Activated T-helper 2 cell treated with anti-CD3 and anti-CD28 coated beads, Interferon-gamma antibody, Interleukin-2, Interleukin-4, amounts not matched to agents 10 μg/mL and 5 μg/mL and 100 μg/mL, durations not matched to agents 14 hours and 24 hours and 36 hours (primary cell): ENCODE measurements around the gene NUDT12. TPM values are rescaled to one million over a fixed set of nuclear protein-coding genes. Genes with fewer than 3 reads are reported as not detected.

ENCODE experiments used
- DNase-seq: peaks from one replicate; pipeline ENCODE4 v3.0.0; 2021; ENCODE audit warnings: low spot score
- H3K27ac Mint-ChIP-seq: one replicate; pipeline ENCODE4 v1.8.0; 2021; ENCODE audit warnings: mixed read lengths
- H3K27me3 Mint-ChIP-seq: one replicate; pipeline ENCODE4 v1.8.0; 2021; ENCODE audit warnings: low read depth, mixed read lengths
- H3K36me3 Mint-ChIP-seq: one replicate; pipeline ENCODE4 v1.8.0; 2021; ENCODE audit warnings: low read depth, mixed read lengths
- H3K4me1 Mint-ChIP-seq: one replicate; pipeline ENCODE4 v1.8.0; 2021; ENCODE audit warnings: low read depth, mixed read lengths
- H3K4me3 Mint-ChIP-seq: one replicate; pipeline ENCODE4 v1.8.0; 2021; ENCODE audit warnings: low read depth, mild to moderate bottlenecking, moderate library complexity, mixed read lengths
- H3K9me3 Mint-ChIP-seq: one replicate; pipeline ENCODE4 v1.8.0; 2021; ENCODE audit warnings: mixed read lengths
- intact Hi-C: fragments of 100-400 bp; cut with micrococcal nuclease; formaldehyde crosslinking; loops from one replicate; pipeline ENCODE4 v1.15.1; 2023
- total RNA-seq: library from RNA; stranded (reverse); gene quantifications from 2 replicates; pipeline ENCODE4 v1.2.3, GENCODE V29; 2022

NUDT12 gene
- total RNA-seq, 1 donor from 2014 or later = 1.6 TPM

DNA sequence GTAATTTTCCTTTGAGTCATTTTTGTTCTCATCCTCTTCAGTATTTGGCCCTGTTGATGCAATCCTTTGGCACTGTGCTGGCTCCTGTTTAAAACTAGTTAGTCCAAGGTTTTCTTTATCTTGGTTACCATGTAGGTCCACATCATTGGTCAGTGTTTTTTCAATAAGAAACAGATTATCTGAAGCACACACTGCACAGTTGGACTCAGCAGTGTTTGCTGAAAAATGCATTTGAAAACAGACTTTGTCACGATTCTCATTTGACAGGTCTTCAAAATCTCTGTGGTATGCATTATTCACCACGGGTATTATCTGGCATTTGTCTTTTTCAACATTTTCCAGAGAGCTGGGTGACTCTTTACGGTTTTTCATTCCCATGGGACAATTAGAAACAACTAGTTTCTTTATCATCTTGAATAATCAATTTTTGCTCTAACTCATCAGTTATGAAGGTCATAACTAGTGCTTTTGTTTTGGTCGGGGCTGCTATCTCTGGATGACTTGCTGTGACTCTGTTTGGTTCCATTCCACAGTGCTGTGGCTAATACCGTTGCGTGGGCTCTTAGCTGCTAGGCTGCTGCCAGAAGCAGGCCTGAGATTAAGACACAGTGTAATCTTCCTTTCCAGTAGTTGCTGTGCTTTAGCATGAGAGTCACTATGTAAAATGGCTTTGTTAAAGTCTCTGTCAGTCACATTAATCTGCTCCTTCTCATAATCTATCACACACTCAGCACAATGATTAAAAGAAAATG lies 36.2 kb downstream of the NUDT12 start:
- H3K36me3 Mint-ChIP-seq = no peaks in the 10 kb centered on the region
- no peak overlapping the region for H3K27ac Mint-ChIP-seq
- H3K4me1 Mint-ChIP-seq = no peaks in the 10 kb centered on the region
- H3K27me3 Mint-ChIP-seq = peaks cover 7% of the 10 kb centered on the region
- H3K9me3 Mint-ChIP-seq = no peaks in the 10 kb centered on the region
- intact Hi-C loops = no loop called here
- H3K4me3 Mint-ChIP-seq = no peak overlapping the region
- no peak for DNase-seq

- Mint-ChIP-seq H3K27me3 (peaks cover 5% of the 10 kb centered on the region), H3K9me3 (no peaks in the 10 kb centered on the region), H3K27ac (no peak overlapping the region), H3K4me3 (no peak overlapping the region), H3K36me3 (no peaks in the 10 kb centered on the region), H3K4me1 (no peaks in the 10 kb centered on the region)
- intact Hi-C loops = no loop called here
- no peak for DNase-seq
Observed at GRCh38 chr5:103525361-103525760, 37.2 kb downstream of the NUDT12 start.

DNA sequence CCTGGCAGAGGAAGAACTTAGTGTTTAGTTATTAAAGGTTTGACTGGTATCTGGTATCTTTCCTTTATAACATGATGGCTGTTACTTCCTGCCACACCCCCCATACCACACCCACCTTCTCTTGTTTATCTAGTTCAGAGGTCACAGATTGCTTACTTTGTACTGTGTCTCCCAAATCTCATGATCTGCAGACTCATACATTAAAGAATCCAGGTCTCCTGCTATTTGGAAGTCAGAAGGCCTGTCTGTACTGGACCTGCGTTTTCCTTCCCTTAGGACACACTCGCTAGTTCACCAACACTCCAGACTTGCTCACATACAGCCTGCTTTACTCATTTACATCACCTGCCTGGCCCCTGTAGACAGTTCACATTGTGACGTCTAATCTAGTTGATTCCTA lies 39.3 kb downstream of the NUDT12 start:
- Mint-ChIP-seq H3K4me1 (no peaks in the 10 kb centered on the region), H3K27me3 (peaks cover 7% of the 10 kb centered on the region), H3K4me3 (no peak overlapping the region), H3K27ac (no peak overlapping the region), H3K9me3 (no peaks in the 10 kb centered on the region), H3K36me3 (no peaks in the 10 kb centered on the region)
- DNase-seq = no peak
- intact Hi-C loops = no loop called here

DNA sequence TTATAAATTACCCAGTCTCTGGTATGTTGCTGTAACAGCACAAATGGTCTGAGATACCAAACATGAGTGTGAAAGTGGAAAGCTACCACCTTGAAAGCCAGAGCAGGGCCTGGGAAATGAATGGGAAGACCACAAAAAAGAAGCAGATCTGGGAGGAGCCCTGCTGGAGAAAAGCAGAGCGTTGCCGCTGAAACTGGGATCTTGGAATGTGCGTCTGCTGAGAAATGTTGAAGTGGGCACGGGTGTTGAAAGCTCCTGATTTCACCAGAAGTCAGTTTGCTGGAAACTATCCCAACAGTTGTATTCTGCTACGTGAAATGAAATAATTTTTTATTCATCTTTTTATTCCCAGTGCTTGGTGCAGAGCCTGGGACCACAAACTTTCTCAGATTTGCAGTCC lies 40.0 kb downstream of the NUDT12 start:
- intact Hi-C loops = no loop called here
- no peak overlapping the region for H3K27ac Mint-ChIP-seq
- peaks cover 3% of the 10 kb centered on the region for H3K27me3 Mint-ChIP-seq
- H3K36me3 Mint-ChIP-seq = no peaks in the 10 kb centered on the region
- H3K9me3 Mint-ChIP-seq = no peaks in the 10 kb centered on the region
- H3K4me3 Mint-ChIP-seq = no peak overlapping the region
- no peak for DNase-seq
- H3K4me1 Mint-ChIP-seq = no peaks in the 10 kb centered on the region

GRCh38 chr5:103519550-103519949 lies 43.0 kb downstream of the NUDT12 start:
- DNase-seq = no peak
- Mint-ChIP-seq H3K9me3 (no peaks in the 10 kb centered on the region), H3K4me1 (no peaks in the 10 kb centered on the region), H3K27ac (no peak overlapping the region), H3K4me3 (no peak overlapping the region), H3K36me3 (no peaks in the 10 kb centered on the region), H3K27me3 (peaks cover 3% of the 10 kb centered on the region)
- intact Hi-C loops = no loop called here

DNA sequence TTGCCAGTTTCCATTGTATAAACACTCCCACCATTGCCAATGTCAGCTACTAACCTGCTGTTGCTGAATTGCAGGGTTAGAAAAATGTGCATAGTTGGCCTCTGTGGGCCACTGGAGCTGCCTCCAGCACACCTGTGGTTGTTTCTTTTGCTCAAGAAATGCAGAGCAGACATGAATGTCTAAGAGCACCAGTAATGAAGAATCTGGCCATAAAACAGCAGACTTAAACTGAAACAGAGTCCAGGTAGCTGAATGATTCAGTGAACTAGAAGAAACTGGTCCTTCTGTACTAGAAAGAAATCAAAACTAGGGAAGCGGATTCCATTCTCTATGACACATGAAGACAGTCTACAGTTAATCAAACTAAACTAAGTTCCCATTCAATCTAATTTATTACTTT lies 48.2 kb downstream of the NUDT12 start:
- Mint-ChIP-seq H3K4me1 (no peaks in the 10 kb centered on the region), H3K27me3 (peaks cover 2% of the 10 kb centered on the region), H3K9me3 (no peaks in the 10 kb centered on the region), H3K27ac (no peak overlapping the region), H3K36me3 (no peaks in the 10 kb centered on the region), H3K4me3 (no peak overlapping the region)
- no peak for DNase-seq
- intact Hi-C loops = no loop called here

DNA sequence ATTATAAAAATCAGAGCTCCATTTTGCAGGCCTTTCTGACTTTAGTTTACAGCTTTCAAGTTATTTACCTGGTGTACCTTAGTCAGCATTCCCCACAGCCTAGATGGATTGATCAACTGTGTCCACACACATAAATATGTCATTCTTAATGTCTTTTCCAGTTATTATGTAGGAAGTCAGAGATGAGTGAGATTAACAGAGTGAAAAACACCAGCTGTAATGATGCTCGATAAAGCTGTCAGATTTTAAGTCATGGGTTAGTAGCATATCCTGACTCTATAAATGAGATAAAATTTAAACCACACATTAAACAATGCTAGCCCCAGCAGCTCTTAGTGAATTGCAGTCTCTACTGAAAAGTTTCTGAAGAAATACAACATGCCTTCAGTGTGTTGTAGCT lies 48.9 kb downstream of the NUDT12 start:
- Mint-ChIP-seq H3K4me3 (no peak overlapping the region), H3K36me3 (no peaks in the 10 kb centered on the region), H3K27me3 (peaks cover 2% of the 10 kb centered on the region), H3K9me3 (no peaks in the 10 kb centered on the region), H3K4me1 (no peaks in the 10 kb centered on the region), H3K27ac (no peak overlapping the region)
- intact Hi-C loops = no loop called here
- no peak for DNase-seq

- no peaks in the 10 kb centered on the region for H3K4me1 Mint-ChIP-seq
- no peak for DNase-seq
- H3K4me3 Mint-ChIP-seq = no peak overlapping the region
- H3K36me3 Mint-ChIP-seq = no peaks in the 10 kb centered on the region
- H3K9me3 Mint-ChIP-seq = no peaks in the 10 kb centered on the region
- H3K27ac Mint-ChIP-seq = no peak overlapping the region
- peaks cover 2% of the 10 kb centered on the region for H3K27me3 Mint-ChIP-seq
- intact Hi-C loops = no loop called here
Observed at GRCh38 chr5:103512500-103512899, 50.1 kb downstream of the NUDT12 start.

GRCh38 chr5:103511554-103511885 lies 51.1 kb downstream of the NUDT12 start:
- intact Hi-C loops = no loop called here
- H3K9me3 Mint-ChIP-seq = no peaks in the 10 kb centered on the region
- H3K4me3 Mint-ChIP-seq = no peak overlapping the region

DNA sequence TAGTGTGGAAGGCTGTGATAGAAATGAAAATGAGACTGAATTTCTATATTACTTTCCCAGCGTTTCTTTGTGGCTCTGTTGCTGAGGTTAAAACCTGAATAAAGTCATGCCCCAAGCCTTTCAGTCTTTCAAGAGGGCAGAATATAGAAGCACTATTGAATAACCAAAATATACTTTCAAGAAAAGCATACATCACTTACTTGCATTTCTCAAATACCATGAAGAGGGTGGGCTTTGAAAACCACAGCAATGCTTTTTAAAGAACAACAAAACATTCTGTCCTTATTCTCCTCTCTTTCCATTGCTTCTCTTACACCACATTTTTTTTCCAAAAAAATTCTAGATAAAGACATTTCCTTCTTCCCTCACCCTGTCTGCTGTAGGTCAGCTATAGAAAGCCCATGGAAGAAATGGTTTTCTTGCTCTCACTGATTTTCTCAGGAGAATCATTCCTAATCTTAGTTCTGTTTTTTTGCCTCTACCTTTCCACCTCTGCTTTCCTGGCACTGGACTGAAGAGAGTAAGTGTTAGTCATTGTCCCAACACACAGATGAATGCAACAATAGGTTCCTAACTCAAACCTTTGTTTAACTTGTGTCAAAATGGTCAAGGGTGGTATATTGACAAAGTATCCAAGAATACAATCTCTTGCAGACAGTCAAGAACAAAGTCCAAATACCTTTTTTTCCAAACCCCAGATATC lies 51.6 kb downstream of the NUDT12 start:
- no peak for DNase-seq
- H3K27me3 Mint-ChIP-seq = peaks cover 2% of the 10 kb centered on the region
- no peak overlapping the region for H3K27ac Mint-ChIP-seq
- H3K4me1 Mint-ChIP-seq = no peaks in the 10 kb centered on the region
- H3K9me3 Mint-ChIP-seq = no peaks in the 10 kb centered on the region
- H3K4me3 Mint-ChIP-seq = no peak overlapping the region
- no peaks in the 10 kb centered on the region for H3K36me3 Mint-ChIP-seq
- intact Hi-C loops = no loop called here

More at GRCh38 chr5:103511554-103511885, 51.1 kb downstream of the NUDT12 start:
- Mint-ChIP-seq H3K4me1 (no peaks in the 10 kb centered on the region), H3K27ac (no peak overlapping the region), H3K36me3 (no peaks in the 10 kb centered on the region), H3K27me3 (peaks cover 2% of the 10 kb centered on the region)
- DNase-seq = no peak

DNA sequence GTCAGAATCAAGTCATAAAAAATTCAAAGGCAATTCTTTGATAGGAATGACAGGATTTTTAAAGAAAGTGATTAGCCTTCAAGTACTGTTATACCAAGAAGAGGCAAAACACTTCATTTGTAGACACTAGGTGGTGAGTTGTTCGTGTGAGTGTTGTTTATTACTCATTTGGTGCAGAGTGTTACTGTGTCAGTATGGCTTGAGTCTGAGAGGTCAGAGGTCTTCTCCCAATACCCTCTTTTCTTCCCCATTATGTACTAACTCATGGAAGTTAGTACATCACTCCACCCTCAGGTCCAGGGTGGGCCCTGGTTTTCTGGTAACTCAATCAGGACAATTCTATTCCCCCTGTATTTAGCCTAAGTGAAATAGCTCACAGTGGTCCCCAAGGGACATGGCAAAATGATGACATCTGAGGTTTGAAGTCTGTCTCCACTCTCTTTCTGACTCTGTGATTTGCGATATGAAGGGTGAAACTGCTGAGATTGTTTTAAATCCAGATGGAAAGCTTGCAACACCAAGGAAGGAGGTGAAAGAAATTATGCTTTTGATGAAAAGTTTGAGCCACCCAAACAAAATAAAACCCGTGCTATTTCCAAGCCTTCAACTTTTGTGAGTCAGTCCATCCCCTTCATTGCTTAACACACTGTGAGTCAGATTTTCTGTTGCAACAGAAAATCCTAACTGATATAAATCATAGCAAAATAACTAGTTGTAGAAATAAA lies 56.8 kb downstream of the NUDT12 start:
- intact Hi-C loops = no loop called here
- no peaks in the 10 kb centered on the region for H3K27me3 Mint-ChIP-seq
- H3K4me3 Mint-ChIP-seq = no peak overlapping the region
- no peak overlapping the region for H3K27ac Mint-ChIP-seq
- no peaks in the 10 kb centered on the region for H3K4me1 Mint-ChIP-seq
- DNase-seq = no peak
- H3K9me3 Mint-ChIP-seq = no peaks in the 10 kb centered on the region
- H3K36me3 Mint-ChIP-seq = no peaks in the 10 kb centered on the region

- no peaks in the 10 kb centered on the region for H3K9me3 Mint-ChIP-seq
- no peaks in the 10 kb centered on the region for H3K36me3 Mint-ChIP-seq
- no peak overlapping the region for H3K4me3 Mint-ChIP-seq
- no peak for DNase-seq
- no peaks in the 10 kb centered on the region for H3K4me1 Mint-ChIP-seq
- no peak overlapping the region for H3K27ac Mint-ChIP-seq
- intact Hi-C loops = no loop called here
- H3K27me3 Mint-ChIP-seq = no peaks in the 10 kb centered on the region
Observed at GRCh38 chr5:103503066-103503465, 59.5 kb downstream of the NUDT12 start.

DNA sequence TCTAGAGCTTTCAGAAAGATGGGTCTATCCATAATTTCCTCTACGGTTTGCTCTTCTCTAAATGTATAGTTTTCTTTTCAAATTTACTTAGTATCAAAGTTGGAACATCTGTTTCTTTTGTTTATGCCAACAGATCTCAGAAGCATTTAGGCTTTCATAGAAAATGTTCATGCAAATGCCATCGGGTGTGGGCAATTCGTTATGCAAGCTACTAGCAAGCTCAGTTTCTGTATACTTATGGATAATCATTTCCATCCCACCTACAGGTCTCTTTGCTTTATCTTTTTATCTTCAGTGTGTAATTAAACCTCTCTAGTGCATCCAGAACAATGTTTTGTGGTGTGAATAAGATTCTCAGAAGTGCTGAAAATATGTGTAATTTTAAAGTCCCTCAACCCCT lies 59.9 kb downstream of the NUDT12 start:
- intact Hi-C loops = no loop called here
- Mint-ChIP-seq H3K36me3 (no peaks in the 10 kb centered on the region), H3K27ac (no peak overlapping the region), H3K4me3 (no peak overlapping the region), H3K4me1 (no peaks in the 10 kb centered on the region), H3K27me3 (no peaks in the 10 kb centered on the region), H3K9me3 (no peaks in the 10 kb centered on the region)
- no peak for DNase-seq
